ES-I3 (cell line): ENCODE results near the gene ITPKB.
"Not testable (repeated sequence)": the region's sequence is repeated elsewhere in the genome, so short reads cannot be mapped to it uniquely, and the experiment has no call there.

ENCODE experiments used
- H3K36me3 ChIP-seq: 2 replicates; pipeline ENCODE4 v1.6.1; 2013; ENCODE audit warnings: mild to moderate bottlenecking, low read length, control low read depth, moderate library complexity; ENCODE audit not compliant: insufficient read depth
- H3K4me1 ChIP-seq: 2 replicates; pipeline ENCODE4 v1.6.1; 2013; ENCODE audit warnings: mild to moderate bottlenecking, control low read depth, low read length; ENCODE audit not compliant: insufficient read depth
- H3K9ac ChIP-seq: 2 replicates; pipeline ENCODE4 v1.6.1; 2013; ENCODE audit warnings: low read depth, mild to moderate bottlenecking, low read length, moderate library complexity
- H3K9me3 ChIP-seq: 2 replicates; pipeline ENCODE4 v1.6.1; 2013; ENCODE audit warnings: mild to moderate bottlenecking, low read length, moderate library complexity; ENCODE audit not compliant: control insufficient read depth, insufficient read depth

The ITPKB gene

DNA sequence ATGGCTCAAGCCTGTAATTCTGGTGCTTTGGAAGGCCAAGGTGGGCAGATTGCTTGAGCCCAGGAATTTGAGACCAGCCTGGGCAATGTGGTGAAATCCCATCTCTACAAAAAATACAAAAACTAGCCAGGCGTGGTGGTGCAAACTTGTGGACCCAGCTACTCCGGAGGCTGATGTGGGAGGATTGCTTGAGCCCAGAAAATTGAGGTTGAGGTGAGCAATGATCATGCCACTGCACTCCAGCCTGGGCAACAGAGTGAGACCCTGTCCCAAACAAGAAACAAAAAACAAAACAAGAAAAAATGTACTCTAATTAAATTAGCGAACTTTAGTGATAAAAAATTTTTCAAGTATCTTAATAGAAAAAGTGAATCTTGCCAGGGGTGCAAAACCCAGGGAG is 28.1 kb upstream of the ITPKB start:
- not testable (repeated sequence) for H3K9me3 ChIP-seq
- peaks cover 28% of the 10 kb centered on the region for H3K4me1 ChIP-seq

DNA sequence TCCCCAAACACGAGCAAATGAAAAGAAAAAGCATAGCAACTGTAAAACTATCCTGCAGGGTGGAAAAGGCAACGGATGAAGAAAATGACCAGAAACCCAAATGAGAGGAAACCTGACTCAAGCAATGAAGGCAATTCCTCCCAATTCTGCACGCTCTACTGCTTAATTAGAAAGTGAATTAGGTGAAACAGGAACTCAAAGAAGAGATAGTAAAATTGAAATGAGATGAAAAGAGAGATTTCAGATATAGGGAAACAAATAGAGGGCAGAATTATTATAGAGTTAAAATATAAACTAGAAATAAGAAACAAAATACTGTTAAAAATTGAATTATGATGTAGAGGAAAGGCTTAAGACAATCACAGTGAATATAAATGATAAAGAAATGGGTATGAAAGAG is 27.5 kb upstream of the ITPKB start:
- H3K9me3 ChIP-seq, result no peaks in the 10 kb centered on the region
- no peaks in the 10 kb centered on the region for H3K36me3 ChIP-seq
- H3K4me1 ChIP-seq, result peaks cover 28% of the 10 kb centered on the region
- H3K9ac ChIP-seq, result no peak overlapping the region

More for the DNA sequence above, 28.1 kb upstream of the ITPKB start:
- H3K9ac ChIP-seq, H3K36me3 ChIP-seq: not testable (repeated sequence)

DNA sequence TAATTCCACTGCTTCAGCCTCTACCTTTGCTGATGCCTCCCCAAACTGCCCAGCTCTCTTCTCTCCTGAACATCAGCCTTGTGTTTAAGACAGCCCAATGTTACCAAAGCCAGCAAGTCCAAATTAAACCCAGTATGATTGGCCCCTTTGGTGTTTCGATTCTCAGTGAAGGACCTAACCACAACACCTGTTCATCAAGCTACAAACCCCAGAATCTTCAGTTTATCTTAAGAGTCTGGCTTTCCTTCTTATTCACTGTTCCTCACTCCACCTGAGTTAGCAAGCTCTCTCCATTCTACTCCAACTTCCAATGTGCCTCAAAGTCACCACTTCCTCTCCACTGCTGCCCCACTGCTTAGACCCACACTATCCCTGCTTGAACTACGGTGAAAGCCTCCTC is 25.5 kb upstream of the ITPKB start:
- Histone ChIP-seq H3K9ac (no peak overlapping the region), H3K9me3 (no peaks in the 10 kb centered on the region), H3K4me1 (peaks cover 28% of the 10 kb centered on the region), H3K36me3 (no peaks in the 10 kb centered on the region)

DNA sequence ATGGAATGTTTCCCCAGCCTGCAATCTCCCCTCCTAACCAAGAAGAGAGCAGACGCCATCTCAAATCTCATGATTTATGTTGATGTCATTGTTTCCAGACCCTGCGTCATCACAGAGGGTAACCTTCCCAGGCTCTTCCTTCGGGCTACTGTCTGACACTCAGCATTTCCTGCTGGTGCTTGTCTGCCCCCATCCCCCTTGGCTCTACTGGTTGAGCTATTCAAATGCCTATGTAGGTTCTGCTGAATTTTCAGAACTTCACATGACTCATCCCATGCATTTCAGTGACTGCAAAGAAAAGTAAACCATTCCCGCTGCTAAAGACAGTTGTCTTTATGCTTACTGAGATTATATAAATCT is 24.8 kb upstream of the ITPKB start:
- H3K9me3 ChIP-seq, result no peaks in the 10 kb centered on the region
- no peaks in the 10 kb centered on the region for H3K36me3 ChIP-seq
- H3K4me1 ChIP-seq, result peaks cover 28% of the 10 kb centered on the region
- H3K9ac ChIP-seq, result no peak overlapping the region

DNA sequence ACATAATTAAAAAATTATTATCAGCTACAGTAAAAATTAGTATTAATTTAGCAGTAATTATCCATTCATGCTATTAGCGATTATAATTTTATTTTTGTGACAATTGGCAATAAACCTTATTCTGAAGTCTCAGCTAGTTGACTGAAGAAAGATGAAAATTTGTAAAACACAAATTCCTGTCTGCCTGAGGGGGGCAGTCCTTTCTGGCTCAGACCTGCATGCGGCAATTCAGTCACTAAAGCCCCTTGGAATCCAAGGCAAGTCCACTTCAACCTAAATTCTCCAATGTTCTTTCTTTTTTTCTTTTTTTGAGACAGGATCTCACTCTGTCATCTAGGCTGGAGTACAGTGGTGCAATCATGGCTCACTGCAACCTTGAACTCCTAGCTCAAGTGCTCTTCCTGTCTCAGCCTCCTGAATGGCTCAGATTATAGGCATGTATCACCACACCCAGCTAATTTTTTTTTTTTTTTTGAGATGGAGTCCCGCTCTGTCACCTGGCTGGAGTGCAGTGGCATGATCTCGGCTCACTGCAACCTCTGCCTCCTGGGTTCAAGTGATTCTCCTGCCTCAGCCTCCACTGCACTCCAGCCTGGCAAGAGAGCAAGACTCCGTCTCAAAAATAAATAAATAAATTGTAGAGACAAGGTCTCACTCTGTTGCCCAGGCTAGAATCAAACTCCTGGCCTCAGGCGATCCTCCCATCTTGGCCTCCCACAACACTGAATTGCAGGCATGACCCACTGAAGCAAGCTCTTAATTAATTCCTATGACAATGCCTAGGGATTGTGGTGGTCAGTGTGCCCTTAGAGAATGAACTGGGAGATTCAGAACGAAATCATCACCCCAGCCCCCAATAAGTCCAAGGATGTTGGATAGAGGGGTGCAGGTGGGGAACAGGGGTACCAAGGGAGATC is 24.2 kb upstream of the ITPKB start:
- Histone ChIP-seq H3K9ac (no peak overlapping the region), H3K9me3 (no peaks in the 10 kb centered on the region), H3K36me3 (no peaks in the 10 kb centered on the region), H3K4me1 (peaks cover 28% of the 10 kb centered on the region)

DNA sequence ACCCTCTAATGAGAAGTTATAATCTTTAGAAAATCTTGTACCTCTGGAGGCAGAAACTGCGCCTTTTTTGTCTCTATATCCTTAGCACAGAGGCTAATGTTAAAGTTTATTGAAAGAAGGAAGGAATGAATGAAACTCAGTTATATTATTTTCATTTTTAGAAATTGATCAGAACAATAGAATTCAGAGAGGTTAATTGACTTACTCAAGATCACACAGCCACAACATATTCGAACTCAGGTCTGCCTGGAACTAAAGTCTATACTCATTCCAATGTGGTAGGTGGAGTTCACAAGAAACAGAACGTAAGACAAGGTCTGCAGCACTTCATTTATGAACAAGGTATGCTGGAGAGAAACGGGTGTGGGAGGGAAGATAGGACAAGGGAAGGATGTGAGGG is 23.0 kb upstream of the ITPKB start:
- H3K9me3 ChIP-seq, result no peaks in the 10 kb centered on the region
- peaks cover 28% of the 10 kb centered on the region for H3K4me1 ChIP-seq
- no peaks in the 10 kb centered on the region for H3K36me3 ChIP-seq
- no peak overlapping the region for H3K9ac ChIP-seq

DNA sequence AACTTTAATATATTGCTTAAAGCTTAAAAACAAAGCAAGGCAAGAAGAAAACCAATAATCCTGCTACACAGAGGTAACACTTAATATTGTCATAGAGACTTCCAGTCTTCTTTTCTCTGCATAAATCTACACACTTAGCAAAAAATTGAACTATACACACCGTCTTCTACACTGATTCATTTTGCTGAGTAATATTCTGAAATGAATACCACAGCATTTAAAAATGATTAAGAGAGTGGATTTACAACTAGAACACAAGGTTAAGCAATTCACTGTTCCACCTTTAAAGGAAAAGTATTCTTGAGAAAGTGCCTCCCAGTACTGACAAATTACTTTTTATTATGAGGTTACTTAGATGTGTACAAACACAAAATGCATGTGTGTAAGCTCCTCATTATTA is 22.2 kb upstream of the ITPKB start:
- Histone ChIP-seq H3K4me1 (peaks cover 25% of the 10 kb centered on the region), H3K9me3 (no peaks in the 10 kb centered on the region; the same call in 1 of the 2 replicates), H3K9ac (no peak overlapping the region), H3K36me3 (no peaks in the 10 kb centered on the region)

DNA sequence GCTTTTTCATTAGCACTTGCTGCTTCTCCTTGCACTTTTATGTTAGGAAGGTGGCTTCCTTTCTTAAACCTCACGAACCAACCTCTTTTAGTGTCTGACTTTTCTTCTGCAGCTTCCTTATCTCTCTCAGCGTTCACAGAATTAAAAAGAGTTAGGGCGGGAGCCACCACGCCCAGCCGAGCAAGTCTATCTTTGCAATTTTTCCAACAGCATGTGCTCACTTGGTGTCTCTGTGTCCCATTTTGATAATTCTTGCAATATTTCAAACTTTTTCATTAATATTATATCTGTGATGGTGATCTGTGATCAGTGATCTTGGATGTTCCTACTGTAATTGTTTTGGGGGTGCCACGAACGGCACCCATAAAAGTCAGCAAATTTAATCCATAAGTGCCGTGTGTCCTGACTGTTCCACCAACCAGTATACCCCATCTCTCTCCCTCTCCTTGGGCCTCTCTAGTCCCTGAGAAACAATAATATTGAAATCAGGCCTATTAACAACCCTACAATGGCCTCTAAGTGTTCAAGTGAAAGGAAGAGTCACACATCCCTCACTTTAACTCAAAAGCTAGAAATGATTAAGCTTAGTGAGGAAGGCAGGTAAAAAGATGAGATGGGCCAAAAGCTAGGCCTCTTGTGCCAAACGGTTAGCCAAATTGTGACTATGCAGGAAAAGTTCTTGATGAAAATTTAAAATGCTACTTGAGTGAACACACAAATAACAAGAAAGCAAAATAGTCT is 15.9 kb upstream of the ITPKB start:
- Histone ChIP-seq H3K9me3 (no peaks in the 10 kb centered on the region; the same call in 1 of the 2 replicates), H3K9ac (no peak overlapping the region), H3K4me1 (no peaks in the 10 kb centered on the region), H3K36me3 (no peaks in the 10 kb centered on the region)

DNA sequence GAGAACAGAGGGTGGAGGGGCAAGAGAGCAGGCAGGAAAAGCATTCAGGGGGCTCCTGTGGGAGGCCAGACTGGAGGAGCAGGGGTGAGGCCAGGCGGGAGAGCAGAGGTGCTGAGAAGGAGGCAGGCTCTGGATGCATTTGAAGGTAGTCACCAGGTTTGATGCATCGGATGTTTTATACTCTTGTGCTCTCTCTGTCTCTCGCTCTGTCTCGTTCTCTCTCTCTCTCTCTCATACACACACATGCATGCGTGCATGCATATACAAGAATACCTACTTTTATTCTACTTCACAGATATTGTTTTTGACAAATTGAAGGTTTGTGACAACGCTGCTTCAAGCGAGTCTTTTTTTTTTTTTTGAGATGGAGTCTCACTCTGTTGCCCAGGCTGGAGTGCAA is 15.0 kb upstream of the ITPKB start:
- Histone ChIP-seq H3K4me1 (no peaks in the 10 kb centered on the region), H3K36me3 (no peaks in the 10 kb centered on the region), H3K9me3 (no peaks in the 10 kb centered on the region; the same call in 1 of the 2 replicates), H3K9ac (no peak overlapping the region)

DNA sequence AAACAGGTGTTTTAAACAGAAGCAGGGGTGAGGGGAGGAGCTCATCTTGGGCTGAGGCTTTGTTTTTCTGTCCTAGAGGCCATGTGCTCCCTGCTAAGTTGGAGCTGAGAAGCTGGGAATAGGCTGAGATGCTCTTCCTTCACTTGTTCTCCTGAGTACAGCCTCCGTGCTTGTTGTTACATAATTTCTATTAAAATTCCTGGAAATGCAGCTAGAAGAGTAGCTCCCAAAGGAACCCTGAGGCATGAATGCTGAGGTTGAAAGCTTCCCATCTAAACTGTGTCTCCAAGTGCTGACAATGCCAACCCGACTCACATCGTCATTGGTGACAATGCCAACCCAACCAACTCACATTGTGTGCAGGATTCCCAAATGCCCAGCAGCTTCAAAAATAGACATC is 12.6 kb upstream of the ITPKB start:
- Histone ChIP-seq H3K9ac (no peak overlapping the region), H3K9me3 (no peaks in the 10 kb centered on the region; the same call in 1 of the 2 replicates), H3K4me1 (no peaks in the 10 kb centered on the region), H3K36me3 (no peaks in the 10 kb centered on the region)

DNA sequence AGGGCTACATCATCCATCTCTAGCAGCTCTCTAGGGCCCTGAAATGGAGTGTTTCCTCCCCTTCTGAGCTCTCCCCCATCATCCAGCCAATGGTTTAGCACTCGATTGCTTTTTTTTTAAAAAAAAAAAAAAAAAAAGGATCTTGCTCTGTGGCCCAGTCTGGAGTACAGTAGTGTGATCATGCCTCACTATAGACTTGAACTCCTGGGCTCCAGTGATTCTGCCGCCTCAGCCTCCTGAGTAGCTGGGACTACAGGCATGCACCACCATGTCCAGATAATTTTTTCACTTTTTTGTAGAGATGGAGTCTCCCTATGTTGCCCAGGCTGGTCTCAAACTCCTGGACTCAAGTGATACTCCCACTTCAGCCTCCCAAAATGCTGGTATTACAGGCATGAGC is 12.1 kb upstream of the ITPKB start:
- Histone ChIP-seq H3K9me3 (no peaks in the 10 kb centered on the region; the same call in 1 of the 2 replicates), H3K36me3 (no peaks in the 10 kb centered on the region), H3K9ac (no peak overlapping the region), H3K4me1 (no peaks in the 10 kb centered on the region)

DNA sequence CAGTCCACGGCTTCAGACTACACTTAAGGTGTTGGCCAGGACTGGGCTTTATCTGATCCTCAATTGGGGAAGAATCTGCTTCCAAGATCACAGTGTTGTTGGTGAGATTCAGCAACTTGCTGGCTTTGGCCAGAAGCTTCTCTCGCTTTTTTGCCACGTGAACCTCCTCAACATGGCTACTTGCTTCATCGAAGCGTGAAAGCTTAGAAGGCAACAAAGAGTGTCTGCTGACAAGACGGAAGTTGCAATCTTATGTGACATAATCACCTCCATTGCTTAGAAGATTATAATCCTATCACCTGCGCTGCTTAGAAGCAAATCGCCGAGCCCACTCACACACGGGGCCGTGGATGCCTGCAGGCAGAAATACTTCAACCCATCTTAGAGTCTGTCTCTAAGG is 10.4 kb upstream of the ITPKB start:
- Histone ChIP-seq H3K36me3 (no peaks in the 10 kb centered on the region), H3K4me1 (no peaks in the 10 kb centered on the region), H3K9me3 (no peaks in the 10 kb centered on the region), H3K9ac (no peak overlapping the region)

DNA sequence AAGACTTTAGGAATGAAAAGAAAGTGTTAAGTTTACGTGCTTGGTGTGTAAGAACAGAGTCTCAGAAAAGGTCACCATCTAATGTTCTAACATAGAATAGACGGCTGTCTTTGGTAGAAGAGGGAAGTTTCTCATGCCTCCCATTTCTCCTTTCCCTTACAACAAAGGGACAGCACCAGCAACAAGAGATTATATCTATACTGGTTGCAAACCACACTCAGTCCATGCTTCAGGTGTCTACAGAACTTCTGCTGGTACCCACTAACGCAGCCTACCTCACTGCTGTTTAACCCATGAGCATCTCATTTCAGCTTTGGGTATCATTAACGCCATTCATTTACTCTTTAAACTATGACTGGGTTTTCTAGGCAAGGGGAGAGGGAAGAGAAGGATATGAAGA is 9.2 kb upstream of the ITPKB start:
- Histone ChIP-seq H3K9me3 (no peaks in the 10 kb centered on the region), H3K36me3 (no peaks in the 10 kb centered on the region), H3K9ac (no peak overlapping the region), H3K4me1 (no peaks in the 10 kb centered on the region)

DNA sequence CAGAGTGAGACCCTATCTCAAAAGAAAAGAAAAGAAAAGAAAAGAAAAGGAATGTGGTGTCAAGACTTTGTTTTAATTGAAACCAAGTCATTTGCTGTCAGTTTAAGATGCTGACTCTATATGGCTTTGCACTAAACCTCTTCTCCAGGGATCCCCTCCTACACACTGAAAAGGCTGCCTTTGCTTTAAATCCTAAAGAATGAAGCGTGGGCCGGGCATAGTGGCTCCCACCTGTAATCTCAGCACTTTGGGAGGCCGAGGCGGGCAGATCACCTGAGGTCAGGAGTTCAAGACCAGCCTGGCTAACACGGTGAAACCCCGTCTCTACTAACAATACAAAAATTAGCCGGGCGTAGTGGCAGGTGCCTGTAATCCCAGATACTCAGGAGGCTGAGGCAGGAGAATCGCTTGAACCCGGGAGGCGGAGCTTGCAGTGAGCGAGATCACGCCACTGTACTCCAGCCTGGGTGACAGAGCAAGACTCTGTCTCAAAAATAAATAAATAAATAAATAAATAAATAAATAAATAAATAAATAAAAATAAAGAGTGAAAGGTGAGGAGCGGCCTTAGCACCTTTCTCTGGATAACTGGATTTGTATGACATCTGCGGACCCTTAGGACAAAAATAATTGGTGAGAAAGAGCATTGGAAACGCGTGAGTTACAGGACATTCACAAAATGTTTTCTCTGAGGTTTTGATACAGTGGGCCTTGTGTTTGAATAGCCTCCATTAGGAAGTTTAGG is 8.6 kb upstream of the ITPKB start:
- H3K9me3 ChIP-seq, H3K9ac ChIP-seq, H3K36me3 ChIP-seq, H3K4me1 ChIP-seq: not testable (repeated sequence)
